Frontal cortex (tissue), 4 donors: Measurements from ENCODE around the gene ANKFN1. TPM values are rescaled to one million over a fixed set of nuclear protein-coding genes. Genes with fewer than 3 reads are reported as not detected.

Source experiments
- DNase-seq, 2 donors: peaks; one replicate each; pipeline ENCODE4 v3.0.0; 2012; ENCODE audit warnings: low spot score in 2 of 2
- FAIRE-seq: peaks from 2 replicates; lab custom pipeline; 2012; peaks lifted over from hg19 to GRCh38; lab: Jason Lieb, UNC
- small RNA-seq: library from RNA; depleted of rRNA; stranded (forward); fragments of <200 nt; gene quantifications from one replicate; pipeline ENCODE3, GENCODE V24; 2014
- total RNA-seq: library from RNA; depleted of rRNA; stranded (reverse); fragments of >200 nt; gene quantifications from one replicate; pipeline ENCODE4 v1.2.3, GENCODE V29; 2014
- donor health status: control.
- donor health status: control.
- donor health status: control.

The ANKFN1 gene
- total RNA-seq, 1 donor from 2014 or later = 2.4 TPM

- FAIRE-seq (no peak), DNase-seq (no peak)
Observed at GRCh38 chr17:56523042-56523441, 369.8 kb downstream of the ANKFN1 start.

DNA sequence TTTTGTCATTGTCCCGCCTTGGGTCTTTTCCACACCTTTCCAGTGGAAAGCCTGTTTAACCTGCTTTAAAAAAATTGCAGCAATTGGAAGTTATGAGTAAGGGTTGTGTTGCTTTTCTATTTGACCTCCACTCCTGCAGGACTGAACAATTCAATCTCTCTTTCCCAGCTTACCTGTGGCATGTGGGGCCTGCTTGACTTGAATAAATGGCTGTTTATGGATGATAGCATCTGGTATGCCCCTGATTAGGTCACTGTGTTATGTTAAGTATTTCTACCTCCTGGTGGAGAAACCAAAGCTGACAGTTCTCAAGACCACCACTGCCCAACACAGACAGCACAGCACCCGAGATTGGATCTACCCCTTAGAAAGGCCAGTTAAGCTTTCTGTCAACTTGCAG is 375.4 kb downstream of the ANKFN1 start:
- FAIRE-seq (no peak), DNase-seq (no peak)

DNA sequence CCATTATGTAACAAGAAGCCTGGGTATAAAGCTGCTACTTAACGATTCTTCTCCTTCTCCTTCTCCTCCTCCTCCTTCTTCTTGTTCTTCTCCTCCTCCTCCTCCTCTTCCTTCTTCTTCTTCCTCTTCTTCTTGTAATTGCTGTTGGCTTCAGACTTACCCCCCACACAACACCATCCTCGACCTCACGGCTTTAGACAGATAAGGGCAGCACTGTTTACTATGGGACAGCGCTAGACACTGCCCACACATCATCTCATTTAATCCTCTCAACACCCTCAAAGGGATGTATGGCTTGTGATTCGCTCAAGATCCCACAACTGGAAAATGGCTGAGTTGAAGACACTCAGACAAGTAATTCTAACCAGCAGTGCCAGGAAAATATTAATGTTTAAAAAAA is 379.7 kb downstream of the ANKFN1 start:
- DNase-seq = no peak
- no peak for FAIRE-seq

- no peak for FAIRE-seq
- DNase-seq = no peak
Observed at GRCh38 chr17:56536766-56537165, 383.5 kb downstream of the ANKFN1 start.

DNA sequence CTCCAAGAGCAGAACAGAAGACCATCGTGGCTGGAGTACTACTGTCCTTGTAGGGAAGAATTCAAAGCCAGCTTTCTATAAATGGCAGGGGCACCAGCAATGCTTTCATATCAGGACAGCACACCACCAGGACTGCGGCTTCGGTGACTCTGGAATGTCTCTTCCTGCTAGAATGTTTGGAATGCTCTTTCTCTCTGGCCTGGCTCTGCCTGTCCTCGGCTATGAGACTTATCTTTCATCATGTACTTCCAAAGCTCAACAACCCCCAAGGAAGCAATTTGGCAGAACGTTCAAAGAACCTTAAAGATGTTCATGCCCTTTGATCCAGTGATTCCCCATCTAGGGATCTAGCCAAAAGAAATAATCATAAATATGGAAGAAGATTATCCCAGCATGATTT is 387.6 kb downstream of the ANKFN1 start:
- FAIRE-seq (no peak), DNase-seq (no peak)

DNA sequence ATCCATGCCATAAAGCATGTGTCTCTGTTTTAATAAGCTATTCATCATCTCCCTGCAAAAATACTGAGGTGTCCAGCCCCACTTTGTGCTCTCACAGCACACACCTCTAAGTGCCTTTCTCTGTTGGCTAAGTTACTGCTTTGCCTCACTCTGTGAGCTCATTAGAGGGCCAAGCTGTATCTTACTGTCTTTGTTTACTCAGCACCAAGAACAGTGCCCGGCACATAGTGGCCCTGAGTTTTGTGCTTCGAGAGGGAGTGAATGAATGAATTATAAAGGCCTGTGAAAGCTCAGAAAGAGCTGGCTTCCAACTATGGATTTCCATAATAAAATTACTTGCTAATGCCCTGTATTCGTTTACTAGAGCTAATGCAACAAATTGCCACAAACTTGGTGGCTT is 390.0 kb downstream of the ANKFN1 start:
- DNase-seq (no peak), FAIRE-seq (no peak)

DNA sequence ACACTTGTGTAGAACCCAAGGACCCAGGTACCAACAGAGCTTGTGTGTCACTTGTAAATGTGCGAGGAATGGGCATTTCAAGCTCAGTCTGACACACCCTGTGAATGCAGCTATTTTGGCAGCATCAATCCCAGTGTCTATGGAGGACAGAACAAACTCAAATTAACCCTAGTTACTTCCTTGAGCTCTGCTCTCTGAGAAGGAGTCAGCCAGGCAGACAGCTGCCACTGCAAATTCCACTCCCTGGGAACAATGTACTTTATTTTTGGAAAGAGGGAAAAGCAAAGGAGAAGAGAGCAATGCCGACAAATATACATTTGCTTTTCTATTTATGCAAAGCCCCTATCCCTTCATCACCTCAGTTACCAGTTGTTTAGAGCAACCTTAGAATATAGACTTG is 391.8 kb downstream of the ANKFN1 start:
- FAIRE-seq (no peak), DNase-seq (no peak)

- FAIRE-seq (no peak), DNase-seq (no peak)
Observed at GRCh38 chr17:56545930-56546329, 392.7 kb downstream of the ANKFN1 start.

- FAIRE-seq = no peak
- no peak for DNase-seq
Observed at GRCh38 chr17:56548661-56549060, 395.4 kb downstream of the ANKFN1 start.

- DNase-seq (no peak), FAIRE-seq (no peak)
Observed at GRCh38 chr17:56549501-56549900, 396.2 kb downstream of the ANKFN1 start.

DNA sequence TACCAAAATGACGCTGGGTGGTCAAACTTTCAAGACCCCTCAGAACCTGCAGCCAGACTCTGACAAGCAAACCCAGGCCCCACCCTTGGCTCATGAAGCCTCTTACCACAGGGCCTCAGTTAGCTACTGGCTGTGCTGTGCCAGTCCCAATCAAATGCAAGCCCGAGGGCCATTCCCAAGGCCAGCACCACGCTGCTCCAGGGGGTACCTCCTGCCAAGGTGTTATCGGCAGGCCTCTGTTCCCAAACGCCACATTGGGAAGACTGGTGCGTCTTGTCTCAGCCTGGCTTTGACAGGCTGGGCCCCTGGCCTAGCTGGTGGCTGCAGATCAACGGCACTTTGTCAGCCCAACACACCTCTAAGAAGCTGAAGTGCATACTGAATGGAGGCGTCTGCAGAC is 404.4 kb downstream of the ANKFN1 start:
- FAIRE-seq (no peak), DNase-seq (no peak)

DNA sequence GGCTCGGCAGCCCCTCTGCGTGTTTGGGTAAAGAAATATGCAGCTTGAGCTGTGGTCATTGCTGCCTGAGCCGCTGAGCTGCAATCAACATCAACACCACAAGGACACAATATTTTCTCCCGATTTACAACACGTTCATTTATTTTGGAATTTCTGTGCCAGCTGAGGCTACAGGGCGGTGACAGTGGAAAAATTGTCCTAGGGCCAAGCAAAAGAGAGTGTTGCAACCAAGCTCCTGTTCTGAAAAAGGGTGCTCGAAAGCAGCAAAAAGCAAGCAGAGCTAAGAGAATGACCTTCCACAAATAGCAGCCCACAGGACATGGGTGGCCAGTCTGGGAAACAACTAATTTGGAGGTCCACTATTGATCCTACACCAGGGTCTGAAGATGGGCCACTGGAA is 404.8 kb downstream of the ANKFN1 start:
- no peak for FAIRE-seq
- no peak for DNase-seq

Small RNA genes within 50 kb of the gene (small RNA-seq; reads per million reads assigned to genes)
- not detected for gene AC006600.1
